Fibroblast of lung (primary cell): Measurements from ENCODE around the gene SYNJ1.

ENCODE experiments used
- EZH2 ChIP-seq: IDR thresholded peaks from 2 replicates; pipeline ENCODE4 v1.5.1; 2012; ENCODE audit warnings: low read length, control low read depth, mild to moderate bottlenecking; ENCODE audit errors: missing control alignments
- TF ChIP-seq, protein P1 (sequence below), 2 donors: IDR thresholded peaks in 1 of 2; conservative IDR thresholded peaks in 1 of 2; 1 replicate in 1 of 2; 2 replicates in 1 of 2; pipeline ENCODE4 v1.5.1; 2011 to 2012; ENCODE audit warnings: low read length in 2 of 2, control low read depth in 1 of 2, inconsistent platforms in 1 of 2, low read depth in 1 of 2, mild to moderate bottlenecking in 1 of 2

DNA sequence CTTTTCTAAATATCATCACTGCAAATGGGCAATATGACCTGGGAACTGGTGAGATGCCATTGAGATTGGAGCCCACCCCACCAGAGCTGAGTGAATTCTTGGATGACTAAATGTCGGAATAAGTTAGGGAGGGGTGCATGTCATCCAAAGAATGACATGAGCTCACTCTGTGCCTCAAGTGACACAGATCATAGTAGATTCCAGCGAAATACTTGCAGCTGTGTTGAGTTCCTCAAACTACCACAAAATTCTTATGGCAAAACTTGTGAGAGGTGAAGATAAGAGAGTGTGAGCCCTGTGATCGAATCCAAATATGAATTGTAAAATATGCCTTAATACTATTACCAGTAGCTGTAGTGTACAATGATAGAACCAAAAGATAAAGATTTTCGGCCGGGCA lies 140.2 kb downstream of the SYNJ1 start:
- TF ChIP-seq, protein P1, sequence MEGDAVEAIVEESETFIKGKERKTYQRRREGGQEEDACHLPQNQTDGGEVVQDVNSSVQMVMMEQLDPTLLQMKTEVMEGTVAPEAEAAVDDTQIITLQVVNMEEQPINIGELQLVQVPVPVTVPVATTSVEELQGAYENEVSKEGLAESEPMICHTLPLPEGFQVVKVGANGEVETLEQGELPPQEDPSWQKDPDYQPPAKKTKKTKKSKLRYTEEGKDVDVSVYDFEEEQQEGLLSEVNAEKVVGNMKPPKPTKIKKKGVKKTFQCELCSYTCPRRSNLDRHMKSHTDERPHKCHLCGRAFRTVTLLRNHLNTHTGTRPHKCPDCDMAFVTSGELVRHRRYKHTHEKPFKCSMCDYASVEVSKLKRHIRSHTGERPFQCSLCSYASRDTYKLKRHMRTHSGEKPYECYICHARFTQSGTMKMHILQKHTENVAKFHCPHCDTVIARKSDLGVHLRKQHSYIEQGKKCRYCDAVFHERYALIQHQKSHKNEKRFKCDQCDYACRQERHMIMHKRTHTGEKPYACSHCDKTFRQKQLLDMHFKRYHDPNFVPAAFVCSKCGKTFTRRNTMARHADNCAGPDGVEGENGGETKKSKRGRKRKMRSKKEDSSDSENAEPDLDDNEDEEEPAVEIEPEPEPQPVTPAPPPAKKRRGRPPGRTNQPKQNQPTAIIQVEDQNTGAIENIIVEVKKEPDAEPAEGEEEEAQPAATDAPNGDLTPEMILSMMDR (conservative IDR thresholded peaks at IDR 0.05 in 1 of 2, IDR thresholded peaks at IDR 0.05 in 1 of 2; ENCODE audit: low read depth in 1 of 2, low read length in 2 of 2): no peak
- TF ChIP-seq EZH2: no peak
